Effector memory CD8-positive, alpha-beta T cell (primary cell): ENCODE results near the gene SLC17A2.

ENCODE experiments used
- ATAC-seq: fragments of 150-1000 bp; cut with Tn5 transposase; replicated peaks from 2 replicates; pipeline ENCODE4 v1.10.0; 2021; ENCODE audit warnings: mild to moderate bottlenecking, moderate library complexity
- DNase-seq, 3 experiments: peaks; one replicate each; pipeline ENCODE4 v3.0.0; 2021
- H3K27ac Mint-ChIP-seq, 2 donors: one replicate each; pipeline ENCODE4 v1.8.0; 2022; ENCODE audit warnings: mild to moderate bottlenecking in 2 of 2, mixed read lengths in 2 of 2, moderate library complexity in 2 of 2
- H3K27me3 Mint-ChIP-seq, 2 donors: one replicate each; pipeline ENCODE4 v1.8.0; 2022; ENCODE audit warnings: mixed read lengths in 2 of 2
- H3K36me3 Mint-ChIP-seq: one replicate; pipeline ENCODE4 v1.8.0; 2022; ENCODE audit warnings: mild to moderate bottlenecking, moderate library complexity, mixed read lengths; ENCODE audit not compliant: insufficient read depth
- H3K4me1 Mint-ChIP-seq, 2 donors: one replicate each; pipeline ENCODE4 v1.8.0; 2022; ENCODE audit warnings: low read depth in 2 of 2, mixed read lengths in 2 of 2
- H3K4me3 Mint-ChIP-seq, 2 donors: one replicate each; pipeline ENCODE4 v1.8.0; 2022; ENCODE audit warnings: mild to moderate bottlenecking in 2 of 2, mixed read lengths in 2 of 2, moderate library complexity in 2 of 2
- H3K9me3 Mint-ChIP-seq, 2 donors: one replicate each; pipeline ENCODE4 v1.8.0; 2022; ENCODE audit warnings: mixed read lengths in 2 of 2

Gene SLC17A2

DNA sequence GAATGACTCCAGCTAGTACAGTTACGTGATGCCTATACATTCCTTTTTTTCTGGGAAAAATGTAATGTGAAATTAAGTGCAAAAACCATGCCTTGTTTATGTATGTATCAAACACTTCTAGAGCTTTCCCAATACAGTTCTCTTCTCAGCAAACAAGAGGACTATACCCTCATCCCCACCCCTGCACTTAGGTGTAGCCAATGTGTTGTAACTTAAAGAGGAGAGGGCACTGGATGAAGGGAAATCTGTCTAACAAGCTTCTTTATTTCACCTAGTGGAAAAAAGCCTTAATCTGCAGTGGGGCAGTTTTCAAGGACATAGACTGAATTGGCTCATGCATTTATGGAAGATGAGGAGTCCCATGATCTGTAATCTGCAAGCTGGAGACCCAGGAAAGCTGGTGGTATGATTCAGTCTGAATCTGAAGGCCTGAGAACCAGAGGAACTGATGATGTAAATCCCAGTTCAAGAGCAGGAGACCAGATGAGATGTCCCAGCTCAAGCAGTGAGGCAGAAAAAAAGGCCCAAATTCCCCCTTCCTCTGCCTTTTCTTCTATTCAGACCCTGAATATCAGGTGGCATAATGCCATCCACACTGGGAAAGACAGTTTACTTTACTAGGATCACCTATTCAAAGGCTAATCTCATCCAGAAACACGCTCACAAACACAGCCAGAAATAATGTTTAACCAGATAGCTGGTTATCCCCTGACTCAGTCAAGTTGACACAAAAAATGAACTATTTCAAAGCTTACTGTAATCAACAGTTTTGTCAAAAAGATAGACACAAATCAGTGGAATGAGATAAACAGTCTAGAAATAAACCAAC lies 30.7 kb downstream of the SLC17A2 start:
- H3K27me3 Mint-ChIP-seq = peaks cover 14 to 16% of the 10 kb centered on the region in 2 donors
- H3K36me3 Mint-ChIP-seq = no peaks in the 10 kb centered on the region
- no peak for ATAC-seq
- H3K27ac Mint-ChIP-seq = no peak overlapping the region
- no peak overlapping the region for H3K4me3 Mint-ChIP-seq
- H3K4me1 Mint-ChIP-seq = no peaks in the 10 kb centered on the region
- DNase-seq = no peak
- H3K9me3 Mint-ChIP-seq = no peaks in the 10 kb centered on the region

DNA sequence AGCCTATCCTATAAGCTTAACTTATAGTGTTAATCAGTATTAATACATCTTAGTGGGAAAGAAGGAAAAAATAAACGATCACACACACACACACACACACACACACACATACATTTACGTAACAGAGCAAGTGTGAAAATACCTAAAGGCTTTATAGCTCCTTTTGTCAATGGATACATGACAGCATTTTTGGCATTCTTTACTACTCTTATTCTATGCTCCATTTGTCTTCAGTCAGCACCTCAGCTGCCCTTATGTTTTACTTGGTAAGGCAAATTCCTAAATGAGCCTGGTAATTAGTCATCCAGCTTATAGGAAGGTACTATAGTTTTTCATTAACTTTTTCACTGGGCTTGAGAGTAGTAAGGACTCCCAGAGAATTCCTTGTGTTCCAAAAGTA lies 31.4 kb downstream of the SLC17A2 start:
- Mint-ChIP-seq H3K36me3 (no peaks in the 10 kb centered on the region), H3K9me3 (no peaks in the 10 kb centered on the region), H3K27me3 (peaks cover 10 to 12% of the 10 kb centered on the region in 2 donors), H3K27ac (no peak overlapping the region), H3K4me1 (no peaks in the 10 kb centered on the region), H3K4me3 (no peak overlapping the region)
- ATAC-seq (no peak), DNase-seq (no peak)

DNA sequence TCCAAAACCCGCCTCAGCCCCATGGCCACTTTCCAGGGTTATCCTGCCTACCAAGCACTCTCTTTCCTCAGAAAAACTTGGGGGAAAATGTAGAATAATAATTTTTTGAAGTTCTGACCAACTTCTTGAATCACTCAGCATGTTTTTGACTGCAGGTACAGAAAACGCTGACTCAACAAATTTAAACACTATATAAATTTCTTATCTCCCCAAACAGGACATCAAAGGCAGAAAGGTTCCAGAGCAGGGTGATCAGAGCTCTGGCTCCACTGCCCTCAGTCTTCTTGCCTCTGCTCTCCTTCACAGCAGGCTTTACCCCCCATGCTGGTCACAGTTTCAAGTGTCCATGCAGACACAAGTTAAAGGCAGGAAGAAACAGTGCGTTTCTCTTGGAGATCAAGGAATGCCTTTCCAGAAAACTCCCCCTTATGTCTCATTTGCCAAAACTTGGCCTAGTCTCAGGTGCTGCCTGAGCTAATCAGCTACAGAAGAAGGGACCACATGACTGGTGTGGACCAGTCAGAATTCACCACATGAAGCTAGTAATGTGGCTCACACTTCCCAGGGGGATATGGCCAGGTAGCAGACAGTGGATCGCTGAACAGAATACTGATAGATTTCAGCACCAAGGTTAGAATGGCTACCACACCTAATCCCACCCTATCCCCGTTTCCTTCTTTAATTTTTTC lies 32.1 kb downstream of the SLC17A2 start:
- H3K4me3 Mint-ChIP-seq = no peak overlapping the region
- no peak overlapping the region for H3K27ac Mint-ChIP-seq

DNA sequence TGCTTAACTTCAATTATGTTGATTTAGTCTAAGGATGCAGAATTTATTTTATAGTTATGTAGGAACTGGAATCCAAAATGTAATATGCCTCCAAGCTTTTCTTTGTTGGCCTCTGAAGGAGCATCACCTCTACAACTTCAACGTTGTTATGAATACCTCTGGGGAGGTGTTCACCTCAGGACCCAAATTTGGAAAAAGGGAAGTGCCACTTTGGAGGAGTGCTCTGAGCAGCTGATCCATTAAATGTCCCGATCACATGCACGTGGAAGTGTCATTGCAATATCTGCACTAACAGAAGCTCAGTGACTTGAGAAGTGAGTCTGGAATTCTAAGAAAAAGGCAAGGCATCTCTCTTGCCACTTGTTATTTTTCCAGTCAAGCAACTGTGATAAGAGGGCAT lies 34.2 kb downstream of the SLC17A2 start:
- no peaks in the 10 kb centered on the region for H3K9me3 Mint-ChIP-seq
- H3K27me3 Mint-ChIP-seq = peaks cover 0 to 6% of the 10 kb centered on the region in 2 donors
- DNase-seq (no peak), ATAC-seq (no peak)
- H3K27ac Mint-ChIP-seq = no peak overlapping the region
- H3K36me3 Mint-ChIP-seq = no peaks in the 10 kb centered on the region
- no peak overlapping the region for H3K4me3 Mint-ChIP-seq
- no peaks in the 10 kb centered on the region for H3K4me1 Mint-ChIP-seq

More for the DNA sequence above, 32.1 kb downstream of the SLC17A2 start:
- Mint-ChIP-seq H3K27me3 (peaks cover 9 to 15% of the 10 kb centered on the region in 2 donors), H3K36me3 (no peaks in the 10 kb centered on the region), H3K4me1 (no peaks in the 10 kb centered on the region), H3K9me3 (no peaks in the 10 kb centered on the region)
- DNase-seq = no peak
- no peak for ATAC-seq

- DNase-seq (no peak), ATAC-seq (no peak)
- no peaks in the 10 kb centered on the region for H3K9me3 Mint-ChIP-seq
- H3K4me3 Mint-ChIP-seq = no peak overlapping the region
- no peaks in the 10 kb centered on the region for H3K4me1 Mint-ChIP-seq
- H3K27me3 Mint-ChIP-seq = peaks cover 0 to 6% of the 10 kb centered on the region in 2 donors
- no peaks in the 10 kb centered on the region for H3K36me3 Mint-ChIP-seq
- no peak overlapping the region for H3K27ac Mint-ChIP-seq
These were observed 34.7 kb downstream of the SLC17A2 start for GRCh38 chr6:25895771-25896170.

DNA sequence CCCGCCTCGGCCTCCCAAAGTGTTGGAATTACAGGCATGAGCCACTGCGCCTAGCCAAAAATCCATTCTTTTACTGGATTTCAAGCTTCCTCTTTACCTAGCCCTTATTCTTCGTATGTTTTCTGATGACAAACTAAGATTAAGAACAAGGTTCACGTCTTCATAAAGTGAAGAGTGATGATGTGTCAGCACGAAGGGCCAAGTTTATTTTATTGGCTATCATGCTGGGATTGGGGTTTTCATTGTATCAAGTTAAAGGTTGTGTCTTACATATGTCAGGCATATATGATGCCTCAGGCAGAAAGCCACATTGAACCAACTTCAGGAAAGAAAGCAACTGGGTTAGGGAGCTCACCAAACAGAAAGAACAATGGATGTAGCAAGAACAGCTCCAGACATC lies 36.7 kb downstream of the SLC17A2 start:
- DNase-seq = no peak
- Mint-ChIP-seq H3K36me3 (no peaks in the 10 kb centered on the region), H3K4me1 (no peaks in the 10 kb centered on the region), H3K27ac (no peak overlapping the region), H3K27me3 (peaks cover 0 to 6% of the 10 kb centered on the region in 2 donors), H3K9me3 (no peaks in the 10 kb centered on the region), H3K4me3 (no peak overlapping the region)
- ATAC-seq = no peak

DNA sequence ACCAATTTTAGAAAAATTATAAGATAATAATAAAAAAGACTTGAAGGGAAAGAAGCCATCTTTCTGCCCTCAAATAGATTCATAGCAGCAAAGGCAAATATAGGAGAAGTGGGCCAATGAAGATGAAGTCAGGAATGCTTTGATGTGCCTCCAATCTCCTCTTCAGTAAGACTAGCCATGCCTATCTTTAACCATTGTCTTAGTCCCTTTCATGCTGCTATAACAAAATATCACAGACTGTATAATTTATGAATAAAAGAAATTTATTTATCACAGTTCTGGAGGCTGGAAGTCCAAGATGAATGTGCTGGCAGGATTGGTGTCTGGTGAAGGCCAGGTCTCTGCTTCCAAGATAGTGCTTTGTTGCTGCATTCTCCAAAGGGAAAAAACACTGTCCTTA lies 37.6 kb downstream of the SLC17A2 start:
- Mint-ChIP-seq H3K9me3 (no peaks in the 10 kb centered on the region), H3K4me3 (no peak overlapping the region), H3K36me3 (no peaks in the 10 kb centered on the region), H3K4me1 (no peaks in the 10 kb centered on the region), H3K27me3 (peaks cover 0 to 6% of the 10 kb centered on the region in 2 donors), H3K27ac (no peak overlapping the region)
- DNase-seq (no peak), ATAC-seq (no peak)

- peak; percentile 11 to 29 (median 23) for DNase-seq
- H3K9me3 Mint-ChIP-seq = no peaks in the 10 kb centered on the region
- no peak for ATAC-seq
- no peaks in the 10 kb centered on the region for H3K4me1 Mint-ChIP-seq
- peaks cover 0 to 6% of the 10 kb centered on the region in 2 donors for H3K27me3 Mint-ChIP-seq
- H3K27ac Mint-ChIP-seq = no peak overlapping the region
- H3K36me3 Mint-ChIP-seq = no peaks in the 10 kb centered on the region
- no peak overlapping the region for H3K4me3 Mint-ChIP-seq
These were observed 40.3 kb downstream of the SLC17A2 start for GRCh38 chr6:25889877-25890853.

GRCh38 chr6:25888626-25889025 lies 41.9 kb downstream of the SLC17A2 start:
- H3K27me3 Mint-ChIP-seq = no peaks in the 10 kb centered on the region
- no peak overlapping the region for H3K27ac Mint-ChIP-seq
- no peak overlapping the region for H3K4me3 Mint-ChIP-seq
- ATAC-seq (no peak), DNase-seq (no peak)
- no peaks in the 10 kb centered on the region for H3K9me3 Mint-ChIP-seq
- H3K4me1 Mint-ChIP-seq = no peaks in the 10 kb centered on the region
- no peaks in the 10 kb centered on the region for H3K36me3 Mint-ChIP-seq

GRCh38 chr6:25886066-25886465 lies 44.4 kb downstream of the SLC17A2 start:
- Mint-ChIP-seq H3K36me3 (peaks cover 3% of the 10 kb centered on the region), H3K9me3 (no peaks in the 10 kb centered on the region), H3K27me3 (no peaks in the 10 kb centered on the region), H3K4me1 (peaks cover 0 to 6% of the 10 kb centered on the region in 2 donors), H3K27ac (no peak overlapping the region), H3K4me3 (no peak overlapping the region)
- DNase-seq (no peak), ATAC-seq (no peak)

GRCh38 chr6:25883991-25884390 lies 46.5 kb downstream of the SLC17A2 start:
- Mint-ChIP-seq H3K27me3 (peaks cover 0 to under 1% of the 10 kb centered on the region in 2 donors), H3K9me3 (no peaks in the 10 kb centered on the region), H3K4me1 (peaks cover 0 to 6% of the 10 kb centered on the region in 2 donors), H3K4me3 (no peak overlapping the region), H3K36me3 (peaks cover 3% of the 10 kb centered on the region), H3K27ac (no peak overlapping the region)
- DNase-seq (no peak), ATAC-seq (no peak)

GRCh38 chr6:25883536-25883935 lies 47.0 kb downstream of the SLC17A2 start:
- H3K27ac Mint-ChIP-seq = no peak overlapping the region
- ATAC-seq (no peak), DNase-seq (no peak)
- no peaks in the 10 kb centered on the region for H3K9me3 Mint-ChIP-seq
- H3K27me3 Mint-ChIP-seq = peaks cover 0 to 5% of the 10 kb centered on the region in 2 donors
- H3K36me3 Mint-ChIP-seq = peaks cover 3% of the 10 kb centered on the region
- H3K4me3 Mint-ChIP-seq = no peak overlapping the region
- peaks cover 0 to 6% of the 10 kb centered on the region in 2 donors for H3K4me1 Mint-ChIP-seq

GRCh38 chr6:25882051-25882496 lies 48.4 kb downstream of the SLC17A2 start:
- peak overlapping the region; percentile 75 to 89 for H3K4me3 Mint-ChIP-seq
- peaks cover 0 to 6% of the 10 kb centered on the region in 2 donors for H3K4me1 Mint-ChIP-seq
- DNase-seq (peak; percentile 15 to 50 (median 42)), ATAC-seq (peak; percentile 92)
- peaks cover 0 to 6% of the 10 kb centered on the region in 2 donors for H3K27me3 Mint-ChIP-seq
- H3K9me3 Mint-ChIP-seq = no peaks in the 10 kb centered on the region
- peak overlapping the region; percentile 73 to 93 for H3K27ac Mint-ChIP-seq
- H3K36me3 Mint-ChIP-seq = peaks cover 3% of the 10 kb centered on the region
